ENCODE measurements around the gene PPARA.

The PPARA gene

GRCh38 chr22:46104881-46105493 lies 45.3 kb upstream of the PPARA start:
- H3K4me3 ChIP-seq (ENCODE audit: low read depth, low read length), result no peak overlapping the region
- TF ChIP-seq, protein P1, sequence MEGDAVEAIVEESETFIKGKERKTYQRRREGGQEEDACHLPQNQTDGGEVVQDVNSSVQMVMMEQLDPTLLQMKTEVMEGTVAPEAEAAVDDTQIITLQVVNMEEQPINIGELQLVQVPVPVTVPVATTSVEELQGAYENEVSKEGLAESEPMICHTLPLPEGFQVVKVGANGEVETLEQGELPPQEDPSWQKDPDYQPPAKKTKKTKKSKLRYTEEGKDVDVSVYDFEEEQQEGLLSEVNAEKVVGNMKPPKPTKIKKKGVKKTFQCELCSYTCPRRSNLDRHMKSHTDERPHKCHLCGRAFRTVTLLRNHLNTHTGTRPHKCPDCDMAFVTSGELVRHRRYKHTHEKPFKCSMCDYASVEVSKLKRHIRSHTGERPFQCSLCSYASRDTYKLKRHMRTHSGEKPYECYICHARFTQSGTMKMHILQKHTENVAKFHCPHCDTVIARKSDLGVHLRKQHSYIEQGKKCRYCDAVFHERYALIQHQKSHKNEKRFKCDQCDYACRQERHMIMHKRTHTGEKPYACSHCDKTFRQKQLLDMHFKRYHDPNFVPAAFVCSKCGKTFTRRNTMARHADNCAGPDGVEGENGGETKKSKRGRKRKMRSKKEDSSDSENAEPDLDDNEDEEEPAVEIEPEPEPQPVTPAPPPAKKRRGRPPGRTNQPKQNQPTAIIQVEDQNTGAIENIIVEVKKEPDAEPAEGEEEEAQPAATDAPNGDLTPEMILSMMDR (IDR thresholded peaks at IDR 0.05; ENCODE audit: borderline replicate concordance, insufficient read depth, low read depth, low read length), result no peak

GRCh38 chr22:46105494-46106278 lies 44.6 kb upstream of the PPARA start:
- TF ChIP-seq, protein P1 (IDR thresholded peaks at IDR 0.05; ENCODE audit: borderline replicate concordance, insufficient read depth, low read depth, low read length), result no peak
- no peak overlapping the region for H3K4me3 ChIP-seq (ENCODE audit: low read depth, low read length)

GRCh38 chr22:46106279-46107022 lies 43.9 kb upstream of the PPARA start:
- H3K4me3 ChIP-seq (ENCODE audit: low read depth, low read length), result no peak overlapping the region
- TF ChIP-seq, protein P1 (IDR thresholded peaks at IDR 0.05; ENCODE audit: borderline replicate concordance, insufficient read depth, low read depth, low read length), result no peak

GRCh38 chr22:46107089-46107664 lies 43.1 kb upstream of the PPARA start:
- TF ChIP-seq, protein P1 (IDR thresholded peaks at IDR 0.05; ENCODE audit: borderline replicate concordance, insufficient read depth, low read depth, low read length), result no peak
- no peak overlapping the region for H3K4me3 ChIP-seq (ENCODE audit: low read depth, low read length)

- TF ChIP-seq, protein P1 (IDR thresholded peaks at IDR 0.05; ENCODE audit: borderline replicate concordance, insufficient read depth, low read depth, low read length), result no peak
- H3K4me3 ChIP-seq (ENCODE audit: low read depth, low read length), result no peak overlapping the region
Observed at GRCh38 chr22:46107753-46108563, 42.4 kb upstream of the PPARA start.
